ENCODE results near the gene PDZD4.

PDZD4 gene

DNA sequence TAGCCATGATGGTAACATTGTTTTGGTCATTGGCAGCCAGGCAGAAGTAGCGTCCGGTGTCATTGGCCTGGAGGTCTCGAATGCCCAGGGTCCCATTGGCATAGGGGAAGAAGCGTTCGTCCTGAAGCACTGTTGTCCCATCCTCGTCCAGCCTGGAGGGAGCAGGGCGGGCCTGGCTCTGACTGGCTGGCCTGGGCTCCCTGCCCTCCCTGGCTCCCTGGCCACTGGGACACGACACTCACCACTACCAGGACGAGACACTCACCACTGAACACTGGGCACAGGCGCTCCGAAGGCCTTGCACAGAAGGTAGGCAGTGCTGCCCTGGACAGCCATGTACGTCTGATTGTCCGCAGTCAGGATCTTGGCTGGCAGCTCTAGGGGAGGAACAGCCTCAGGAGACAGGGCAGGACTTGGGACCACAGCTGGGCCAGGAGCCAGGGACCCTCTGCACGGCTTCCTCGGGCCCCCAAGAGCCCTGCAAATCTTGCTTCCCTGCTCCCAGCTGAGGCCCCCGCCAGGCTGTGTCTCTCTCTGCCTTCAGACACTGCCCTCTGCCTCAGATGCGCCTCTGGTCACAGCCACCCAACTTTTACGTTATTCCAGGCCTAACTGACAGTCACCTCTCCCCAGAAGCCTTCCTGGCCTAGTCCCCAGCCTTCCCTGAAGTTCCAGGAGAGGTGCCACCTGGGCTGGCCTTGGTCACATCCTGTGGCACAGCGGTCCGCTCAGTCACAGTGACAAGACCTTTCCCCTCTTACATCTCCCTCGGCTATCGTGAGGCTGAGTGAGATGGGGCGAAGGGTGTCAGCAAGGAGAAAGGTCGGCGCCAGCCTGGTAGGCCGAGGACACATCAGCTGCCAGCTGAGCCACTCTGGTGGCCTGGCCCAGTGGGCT lies 38.5 kb upstream of the PDZD4 start:
- DNase-seq (ENCODE audit: low read depth) = no peak

DNA sequence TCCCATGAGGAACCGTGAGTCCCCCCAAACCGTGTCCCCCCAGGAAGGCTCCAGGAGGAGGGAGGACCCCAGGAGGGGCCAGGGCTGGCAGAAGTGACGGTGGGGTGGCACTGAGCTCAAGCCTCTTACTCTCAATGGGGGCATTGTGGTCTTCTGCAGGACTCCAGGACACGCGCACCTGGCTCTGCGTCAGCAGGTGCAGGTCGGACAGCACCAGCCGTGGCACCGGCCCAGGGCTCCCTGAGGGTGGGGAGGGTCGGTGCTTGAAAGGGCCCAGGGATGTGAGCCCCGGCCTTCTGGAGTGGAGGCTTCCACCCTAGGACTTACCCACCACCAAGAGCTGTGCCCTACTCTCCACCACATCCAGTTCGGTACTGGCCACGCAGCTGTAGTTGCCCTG lies 37.3 kb upstream of the PDZD4 start:
- DNase-seq (ENCODE audit: low read depth) = no peak

GRCh38 chrX:153867139-153867538 lies 36.8 kb upstream of the PDZD4 start:
- DNase-seq (ENCODE audit: low read depth) = no peak

- DNase-seq (ENCODE audit: low read depth) = no peak
Measured at GRCh38 chrX:153866302-153867019, 36.1 kb upstream of the PDZD4 start.

DNA sequence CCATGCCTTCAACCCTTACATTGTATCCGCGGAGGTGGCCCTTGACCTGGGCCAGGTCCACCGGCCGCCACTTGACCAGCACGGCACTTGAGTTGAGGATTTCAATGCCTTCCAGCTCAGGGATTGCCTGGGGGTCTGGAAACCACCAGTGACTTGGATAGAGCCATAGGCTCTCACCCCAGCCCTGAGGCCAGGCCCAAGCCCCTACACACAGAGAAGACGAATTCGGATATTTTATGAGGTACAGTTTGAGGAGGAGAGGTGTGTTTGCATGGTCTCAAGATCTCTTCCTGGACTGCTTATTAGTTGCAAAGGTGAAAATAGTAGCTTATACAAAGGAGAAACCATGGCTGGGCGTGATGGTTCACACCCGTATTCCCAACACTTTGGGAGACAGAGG lies 35.3 kb upstream of the PDZD4 start:
- no peak for DNase-seq (ENCODE audit: low read depth)

- DNase-seq (ENCODE audit: low read depth) = no peak
Measured at GRCh38 chrX:153865321-153865580, 34.9 kb upstream of the PDZD4 start.

DNA sequence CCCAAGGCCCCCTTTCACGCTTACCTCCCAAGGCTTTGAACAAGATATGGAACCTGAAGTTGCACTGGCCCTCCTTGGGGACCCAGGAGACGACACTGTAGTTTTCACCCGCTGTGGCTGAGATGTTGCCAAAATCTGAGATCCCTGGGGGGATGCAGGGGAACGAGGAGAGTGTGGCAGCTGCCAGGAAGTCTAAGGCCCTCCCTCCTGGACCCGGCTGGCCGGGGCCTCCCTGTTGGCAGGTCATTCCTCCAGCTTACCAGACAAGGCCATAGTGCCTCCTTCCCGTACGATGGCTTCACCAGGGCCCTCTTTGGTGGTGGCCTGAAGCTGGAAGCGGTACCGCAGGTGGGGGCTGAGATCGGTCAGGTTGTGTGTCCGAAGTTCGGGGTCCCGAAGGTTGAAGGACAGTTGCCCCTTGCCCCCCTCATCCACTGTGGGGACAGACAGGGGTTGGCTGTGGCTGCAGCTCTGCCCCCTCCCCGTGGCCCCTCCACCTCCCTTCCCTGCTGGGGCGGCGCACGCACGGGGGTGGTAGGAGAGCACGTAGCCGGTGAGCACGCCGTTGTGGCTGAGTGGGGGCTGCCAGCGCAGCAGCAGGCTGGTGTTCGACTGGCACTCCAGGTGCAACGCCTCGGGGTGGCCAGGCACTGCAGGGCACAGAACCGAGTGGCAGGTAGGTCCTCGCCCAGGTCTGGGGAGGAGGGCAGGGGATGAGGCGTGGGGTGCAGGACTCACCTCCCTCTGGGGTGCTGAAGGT lies 34.4 kb upstream of the PDZD4 start:
- no peak for DNase-seq (ENCODE audit: low read depth)

DNA sequence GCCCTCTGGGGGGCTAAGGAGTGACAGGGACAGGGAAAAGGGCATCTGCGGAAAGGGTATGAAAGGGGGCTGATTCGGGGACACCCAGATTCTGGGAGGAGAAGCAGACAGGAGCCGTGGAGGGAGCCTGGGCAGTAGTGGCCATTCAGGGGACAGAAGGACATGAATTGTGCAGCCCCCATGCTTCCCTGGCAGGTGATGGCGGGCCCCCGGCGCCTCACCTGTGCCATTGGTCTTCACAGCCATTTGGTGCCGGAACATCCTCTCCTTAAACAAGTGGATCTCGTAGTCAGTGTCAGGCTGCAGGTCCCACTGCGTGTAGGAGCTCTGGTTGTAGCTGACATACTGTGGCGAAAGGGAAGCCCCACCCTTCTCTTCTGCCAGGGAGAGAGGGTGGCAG lies 33.8 kb upstream of the PDZD4 start:
- DNase-seq (ENCODE audit: low read depth) = no peak

- no peak for DNase-seq (ENCODE audit: low read depth)
Measured at GRCh38 chrX:153863251-153863991, 33.1 kb upstream of the PDZD4 start.

DNA sequence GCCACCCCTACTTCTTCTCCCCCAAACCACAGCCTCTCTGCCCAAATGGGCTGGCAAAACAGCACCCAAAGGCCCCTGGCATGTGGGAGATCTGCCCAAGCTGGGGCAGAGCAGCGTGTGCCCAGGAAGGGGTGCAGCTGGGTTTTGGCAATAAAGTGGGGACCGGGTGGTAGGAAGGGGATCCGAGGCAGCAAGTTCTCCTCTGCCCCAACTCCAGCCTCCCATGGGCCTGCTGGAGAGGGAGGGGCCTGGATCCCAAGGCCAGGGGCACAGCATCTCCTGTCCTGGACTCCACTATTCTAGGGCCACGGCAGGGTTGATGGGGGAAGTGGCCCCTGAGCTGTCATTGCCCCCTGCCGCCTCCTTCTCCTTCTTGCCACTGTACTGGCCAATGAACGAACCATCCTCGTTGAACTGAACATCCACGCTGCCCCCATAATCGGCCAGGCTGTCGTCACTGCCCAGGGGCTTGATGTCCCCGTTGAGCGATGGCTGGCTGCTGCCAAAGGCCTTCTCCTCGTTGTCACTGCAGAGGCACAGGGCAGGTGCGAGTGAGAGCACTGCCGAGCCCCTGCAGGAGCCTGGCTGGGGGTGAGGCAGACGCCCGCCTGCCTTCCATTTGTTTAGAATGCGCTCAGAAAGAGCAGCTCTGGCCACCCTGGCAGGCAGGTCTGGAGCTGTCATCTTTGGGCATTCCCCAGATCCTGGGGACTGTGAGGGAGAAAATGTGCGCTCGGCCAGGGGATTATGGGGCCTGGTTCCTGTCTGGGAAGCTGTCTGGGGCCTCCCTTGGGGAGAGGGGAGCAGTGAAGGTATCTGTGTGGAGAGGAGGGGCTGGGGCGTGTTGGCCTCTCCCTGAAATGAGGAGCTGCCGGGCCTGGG lies 32.3 kb upstream of the PDZD4 start:
- no peak for DNase-seq (ENCODE audit: low read depth)

GRCh38 chrX:153861733-153862310 lies 31.5 kb upstream of the PDZD4 start:
- DNase-seq (ENCODE audit: low read depth) = no peak

DNA sequence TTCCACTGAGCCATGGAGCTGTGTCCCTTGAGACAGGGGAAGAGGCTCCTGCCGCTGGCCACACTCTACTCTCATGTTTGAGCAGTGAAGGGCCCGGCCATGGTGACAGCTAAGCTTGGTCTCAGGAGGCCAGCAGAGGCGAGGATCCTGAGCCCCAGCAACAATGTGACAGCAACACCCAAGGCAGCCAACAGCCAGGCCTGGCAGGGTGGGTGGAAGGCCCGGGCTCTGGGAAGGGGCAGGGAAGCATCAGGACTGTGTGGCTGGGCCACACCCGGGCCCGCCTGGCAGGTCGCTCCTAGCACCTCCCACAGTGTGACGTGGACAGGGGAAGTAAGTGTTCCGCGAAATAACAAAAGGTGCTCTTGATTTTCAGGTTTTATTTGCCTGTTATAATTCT lies 30.8 kb upstream of the PDZD4 start:
- no peak for DNase-seq (ENCODE audit: low read depth)

DNA sequence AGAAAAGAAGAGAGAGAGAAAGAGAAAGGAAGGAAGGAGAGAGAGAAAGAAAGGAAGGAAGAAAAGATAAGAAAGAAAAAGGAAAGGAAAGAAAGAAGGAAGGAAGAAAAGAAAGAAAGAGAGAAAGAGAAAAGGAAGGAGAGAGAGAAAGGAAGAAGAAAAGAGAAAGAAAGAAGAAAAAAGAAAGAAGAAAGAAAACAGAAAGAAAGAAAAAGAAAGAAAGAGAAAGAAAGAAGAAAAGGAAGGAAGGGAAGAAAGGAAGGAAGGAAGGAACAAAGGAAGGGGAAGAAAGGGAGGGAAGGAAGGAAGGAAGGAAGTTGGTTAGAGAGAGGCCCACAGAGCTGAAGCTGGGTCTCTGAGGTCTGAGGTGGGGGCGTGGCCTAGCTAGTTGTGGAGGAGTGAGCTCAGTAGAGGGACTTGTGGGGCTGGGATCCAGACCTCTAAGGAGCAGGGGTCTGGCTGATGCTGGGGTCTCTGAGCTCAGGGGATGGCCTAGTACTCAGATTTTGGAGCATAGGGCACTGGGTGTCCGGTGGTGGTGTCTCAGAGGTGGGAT lies 27.1 kb upstream of the PDZD4 start:
- no peak for DNase-seq (ENCODE audit: low read depth)

DNA sequence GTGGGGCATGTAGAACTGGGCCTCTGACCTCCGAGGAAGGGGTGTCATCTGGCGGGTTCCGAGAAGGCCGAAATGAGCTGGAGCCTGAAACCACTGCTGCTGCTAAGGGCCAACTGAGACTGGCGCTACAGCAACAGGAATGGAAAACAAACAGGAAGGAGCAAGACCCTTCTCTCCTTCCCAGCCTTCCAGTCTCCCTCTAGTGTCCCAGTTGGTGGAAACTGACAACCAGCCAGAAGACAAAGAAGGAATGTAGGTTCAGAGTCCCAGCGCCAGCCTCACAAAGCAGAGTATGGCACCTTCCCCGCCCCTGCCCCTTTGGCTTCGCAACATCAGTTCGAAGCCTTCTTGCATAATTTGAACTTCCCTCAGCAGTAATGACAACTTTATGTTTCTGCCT lies 24.4 kb upstream of the PDZD4 start:
- DNase-seq (ENCODE audit: low read depth) = no peak

GRCh38 chrX:153853902-153854267 lies 23.5 kb upstream of the PDZD4 start:
- no peak for DNase-seq (ENCODE audit: low read depth)

- no peak for DNase-seq (ENCODE audit: low read depth)
Measured at GRCh38 chrX:153853180-153853901, 23.0 kb upstream of the PDZD4 start.

DNA sequence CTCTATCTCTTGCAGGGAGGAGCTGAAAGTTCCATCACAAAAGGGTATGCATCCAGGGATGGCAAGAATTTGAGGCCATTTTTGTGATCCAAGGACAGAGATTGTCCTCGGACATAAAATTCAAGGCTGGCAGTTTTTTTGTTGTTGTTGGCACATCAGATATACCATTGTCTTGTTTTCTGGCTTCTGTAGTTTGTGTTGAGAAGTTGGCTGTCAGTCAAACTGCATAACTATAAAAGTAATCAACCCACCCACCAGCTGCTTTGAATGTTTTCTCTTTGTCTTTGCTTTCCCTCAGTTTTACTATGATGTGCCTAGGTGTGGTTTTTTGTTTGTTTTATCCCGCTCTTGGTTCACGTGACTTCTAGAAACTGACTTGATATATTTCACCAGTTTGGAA lies 21.6 kb upstream of the PDZD4 start:
- DNase-seq (ENCODE audit: low read depth) = no peak

DNA sequence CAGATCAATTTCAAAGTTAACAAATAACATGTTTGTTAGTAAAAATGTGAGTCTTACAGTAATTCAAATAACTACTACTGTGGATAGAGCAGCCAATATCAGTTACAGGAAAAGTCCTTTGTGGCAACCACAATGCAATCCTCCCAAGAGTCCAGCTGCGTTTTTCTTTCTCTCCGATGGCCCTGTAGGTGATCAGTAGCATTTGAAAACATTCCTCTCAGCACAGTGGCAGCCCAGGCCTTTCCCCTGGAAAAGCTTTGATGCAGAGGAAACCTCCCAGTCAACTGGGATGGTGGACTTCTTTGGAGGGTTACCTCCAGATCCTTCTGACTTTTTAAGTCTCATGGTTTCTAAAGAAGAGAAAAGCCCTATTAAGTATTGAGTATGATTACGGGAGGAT lies 18.0 kb upstream of the PDZD4 start:
- no peak for DNase-seq (ENCODE audit: low read depth)

DNA sequence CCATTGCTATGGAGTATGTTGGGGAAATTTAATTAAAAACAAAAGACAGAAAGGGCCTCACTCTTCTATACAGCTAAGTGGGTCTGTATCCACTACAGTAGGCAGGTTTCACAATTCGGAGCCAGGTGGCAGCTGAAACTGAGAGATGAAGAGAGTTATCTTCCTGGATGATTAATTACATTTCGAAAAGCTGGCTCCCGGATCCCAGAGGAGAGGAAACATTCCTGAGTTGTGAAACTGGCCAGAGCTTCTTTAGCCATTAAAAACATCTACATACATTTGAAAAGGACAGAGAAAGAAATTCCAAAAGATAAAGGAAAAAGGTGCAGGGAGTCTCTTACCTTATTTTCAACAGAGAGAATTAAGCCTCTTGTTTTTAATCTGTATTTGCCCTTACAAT lies 15.5 kb upstream of the PDZD4 start:
- DNase-seq (ENCODE audit: low read depth) = no peak

DNA sequence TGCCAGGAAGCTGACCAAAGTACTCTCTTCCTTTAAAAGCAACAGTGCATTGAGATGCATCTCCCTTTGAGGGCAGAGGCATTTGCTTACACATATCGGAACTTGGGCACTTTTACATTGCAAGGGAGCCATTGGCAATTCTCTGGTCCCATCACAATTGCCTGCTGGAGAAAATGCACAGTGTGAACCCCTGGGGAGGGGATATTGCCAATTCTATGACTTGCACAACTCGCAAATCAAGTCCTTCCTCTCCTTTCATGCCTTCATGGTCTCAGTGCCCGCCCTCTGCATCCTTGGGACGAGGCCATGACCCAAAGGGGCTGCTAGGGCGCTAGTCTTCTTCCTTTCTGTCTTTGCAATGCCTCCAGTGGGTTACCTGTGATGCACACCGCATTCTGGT lies 14.9 kb upstream of the PDZD4 start:
- DNase-seq (ENCODE audit: low read depth) = no peak
